Measurements from ENCODE around the gene TMEM132A. TPM values are rescaled to one million over a fixed set of nuclear protein-coding genes. Genes with fewer than 3 reads are reported as not detected.
A peak's percentile ranks its signal among the peaks of the same experiment; 100 is the strongest.

The TMEM132A gene
- total RNA-seq, 1 experiment from 2014 or later: 95.5 TPM

GRCh38 chr11:60891103-60891741 lies 33.0 kb upstream of the TMEM132A start:
- Histone ChIP-seq H2BK120ac (ENCODE audit: low read depth, low read length, poor library complexity, severe bottlenecking) (no peak overlapping the region), H4K20me1 (ENCODE audit: control insufficient read depth, insufficient read depth, insufficient read length) (no peaks in the 10 kb centered on the region), H3K4me2 (ENCODE audit: insufficient read depth, insufficient read length, low read length) (no peak overlapping the region), H3K79me2 (ENCODE audit: insufficient read depth, low read length) (no peaks in the 10 kb centered on the region), H3K9ac (ENCODE audit: extremely low read depth, insufficient read length, low read length) (no peak overlapping the region), H3K27ac (ENCODE audit: insufficient read length, low read depth, low read length) (no peak overlapping the region), H3K56ac (ENCODE audit: insufficient read length, low read depth, low read length) (no peak overlapping the region), H3K79me1 (ENCODE audit: insufficient read depth, low read depth, low read length, poor library complexity, severe bottlenecking) (no peaks in the 10 kb centered on the region), H3T11ph (ENCODE audit: low read length) (no peak overlapping the region), H2AFZ (ENCODE audit: low read length) (no peak overlapping the region), H3K23me2 (ENCODE audit: insufficient read length, low read depth, low read length, poor library complexity, severe bottlenecking) (no peaks in the 10 kb centered on the region), H4K8ac (replicated peaks; ENCODE audit: insufficient read length, low read depth, low read length) (no peak overlapping the region), H3K18ac (ENCODE audit: insufficient read length, low read depth, low read length) (no peak overlapping the region), H4K91ac (ENCODE audit: insufficient read length, low read depth, low read length) (no peak overlapping the region), H2BK15ac (ENCODE audit: low read depth, low read length) (no peak overlapping the region), H3K14ac (ENCODE audit: insufficient read depth, low read length) (no peak overlapping the region), H2BK12ac (ENCODE audit: insufficient read length, low read depth, low read length) (no peak overlapping the region), H3K4me1 (ENCODE audit: insufficient read depth, low read length) (no peaks in the 10 kb centered on the region), H2AK5ac (ENCODE audit: insufficient read length, low read length) (no peak overlapping the region), H3K4ac (ENCODE audit: low read depth, low read length) (no peak overlapping the region), H4K5ac (ENCODE audit: insufficient read length, low read depth, low read length) (no peak overlapping the region), H3K23ac (ENCODE audit: insufficient read length, low read depth, low read length) (no peak overlapping the region), H3K9me3 (ENCODE audit: control insufficient read depth, low read depth, low read length) (no peaks in the 10 kb centered on the region), H2BK20ac (ENCODE audit: low read depth, low read length, poor library complexity, severe bottlenecking) (no peak overlapping the region), H2BK5ac (ENCODE audit: insufficient read length, low read length) (no peak overlapping the region), H3K27me3 (ENCODE audit: insufficient read depth, low read length) (no peaks in the 10 kb centered on the region)
- Mint-ChIP-seq H3K27ac (peak overlapping the region in 1 of 3 experiments; percentile 73; a peak in 1 of 7 replicates), H3K4me1 (no peaks in the 10 kb centered on the region), H3K4me3 (no peak overlapping the region), H3K9me3 (no peaks in the 10 kb centered on the region), H3K36me3 (ENCODE audit: insufficient read depth in 1 of 3, low read depth in 3 of 3) (peaks cover 16 to 63% (median 19%) of the 10 kb centered on the region in 3 experiments; a peak in 6 of 7 replicates), H3K27me3 (ENCODE audit: low read depth) (no peaks in the 10 kb centered on the region)
- no CpG with 5 or more reads among the region's 7 CpGs for WGBS (ENCODE audit: extremely low coverage, insufficient read length, low lambda C conversion rate)
- DNase-seq: no peak
- TF ChIP-seq CTCF (conservative IDR thresholded peaks at IDR 0.05): no peak
